Measurements from ENCODE around the gene CDK1. TPM values are rescaled to one million over a fixed set of nuclear protein-coding genes. Genes with fewer than 3 reads are reported as not detected.

The CDK1 gene
- total RNA-seq, 1 experiment from 2014 or later, result 98.9 TPM

- Mint-ChIP-seq H3K27ac (no peak overlapping the region), H3K27me3 (ENCODE audit: low read depth) (no peaks in the 10 kb centered on the region), H3K4me3 (no peak overlapping the region), H3K36me3 (no peaks in the 10 kb centered on the region), H3K9me3 (no peaks in the 10 kb centered on the region), H3K4me1 (0 out of 2 replicates have a peak, but pooled peaks cover 5% of the 10 kb centered on the region)
- TF ChIP-seq ELF4 (CRISPR knock-in tag; IDR thresholded peaks at IDR 0.05; ENCODE audit: low read depth) (no peak), ZNF532 (CRISPR knock-in tag; IDR thresholded peaks at IDR 0.05; ENCODE audit: borderline replicate concordance) (no peak), NFATC4 (CRISPR knock-in tag; IDR thresholded peaks at IDR 0.05) (no peak), ZNF396 (CRISPR knock-in tag; IDR thresholded peaks at IDR 0.05; ENCODE audit: borderline replicate concordance) (no peak), NFE2L1 (CRISPR knock-in tag; IDR thresholded peaks at IDR 0.05) (no peak), MAX (CRISPR knock-in tag; IDR thresholded peaks at IDR 0.05) (no peak), MXD4 (CRISPR knock-in tag; IDR thresholded peaks at IDR 0.05; ENCODE audit: borderline replicate concordance) (no peak)
- TF ChIP-seq, protein P1, sequence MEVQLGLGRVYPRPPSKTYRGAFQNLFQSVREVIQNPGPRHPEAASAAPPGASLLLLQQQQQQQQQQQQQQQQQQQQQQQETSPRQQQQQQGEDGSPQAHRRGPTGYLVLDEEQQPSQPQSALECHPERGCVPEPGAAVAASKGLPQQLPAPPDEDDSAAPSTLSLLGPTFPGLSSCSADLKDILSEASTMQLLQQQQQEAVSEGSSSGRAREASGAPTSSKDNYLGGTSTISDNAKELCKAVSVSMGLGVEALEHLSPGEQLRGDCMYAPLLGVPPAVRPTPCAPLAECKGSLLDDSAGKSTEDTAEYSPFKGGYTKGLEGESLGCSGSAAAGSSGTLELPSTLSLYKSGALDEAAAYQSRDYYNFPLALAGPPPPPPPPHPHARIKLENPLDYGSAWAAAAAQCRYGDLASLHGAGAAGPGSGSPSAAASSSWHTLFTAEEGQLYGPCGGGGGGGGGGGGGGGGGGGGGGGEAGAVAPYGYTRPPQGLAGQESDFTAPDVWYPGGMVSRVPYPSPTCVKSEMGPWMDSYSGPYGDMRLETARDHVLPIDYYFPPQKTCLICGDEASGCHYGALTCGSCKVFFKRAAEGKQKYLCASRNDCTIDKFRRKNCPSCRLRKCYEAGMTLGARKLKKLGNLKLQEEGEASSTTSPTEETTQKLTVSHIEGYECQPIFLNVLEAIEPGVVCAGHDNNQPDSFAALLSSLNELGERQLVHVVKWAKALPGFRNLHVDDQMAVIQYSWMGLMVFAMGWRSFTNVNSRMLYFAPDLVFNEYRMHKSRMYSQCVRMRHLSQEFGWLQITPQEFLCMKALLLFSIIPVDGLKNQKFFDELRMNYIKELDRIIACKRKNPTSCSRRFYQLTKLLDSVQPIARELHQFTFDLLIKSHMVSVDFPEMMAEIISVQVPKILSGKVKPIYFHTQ (CRISPR knock-in tag; IDR thresholded peaks at IDR 0.05), result no peak
- ChIA-PET POLR2A (no interaction called here), CTCF (interaction anchor here (0.8 kb wide), 1 partner anchor 9 kb away, joined by 3 read pairs; no protein-coding TSS in a partner anchor)
- no peak for ATAC-seq
- DNase-seq (ENCODE audit: low spot score), result no peak
These were observed 29.2 kb downstream of the CDK1 start for GRCh38 chr10:60807499-60807898.

GRCh38 chr10:60808036-60808435 lies 29.8 kb downstream of the CDK1 start:
- POLR2A ChIA-PET, result no interaction called here
- no peaks in the 10 kb centered on the region for H3K9me3 Mint-ChIP-seq
- TF ChIP-seq, protein P2, sequence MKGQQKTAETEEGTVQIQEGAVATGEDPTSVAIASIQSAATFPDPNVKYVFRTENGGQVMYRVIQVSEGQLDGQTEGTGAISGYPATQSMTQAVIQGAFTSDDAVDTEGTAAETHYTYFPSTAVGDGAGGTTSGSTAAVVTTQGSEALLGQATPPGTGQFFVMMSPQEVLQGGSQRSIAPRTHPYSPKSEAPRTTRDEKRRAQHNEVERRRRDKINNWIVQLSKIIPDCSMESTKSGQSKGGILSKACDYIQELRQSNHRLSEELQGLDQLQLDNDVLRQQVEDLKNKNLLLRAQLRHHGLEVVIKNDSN (CRISPR knock-in tag; IDR thresholded peaks at IDR 0.05), result no peak
- TF ChIP-seq, protein P3, sequence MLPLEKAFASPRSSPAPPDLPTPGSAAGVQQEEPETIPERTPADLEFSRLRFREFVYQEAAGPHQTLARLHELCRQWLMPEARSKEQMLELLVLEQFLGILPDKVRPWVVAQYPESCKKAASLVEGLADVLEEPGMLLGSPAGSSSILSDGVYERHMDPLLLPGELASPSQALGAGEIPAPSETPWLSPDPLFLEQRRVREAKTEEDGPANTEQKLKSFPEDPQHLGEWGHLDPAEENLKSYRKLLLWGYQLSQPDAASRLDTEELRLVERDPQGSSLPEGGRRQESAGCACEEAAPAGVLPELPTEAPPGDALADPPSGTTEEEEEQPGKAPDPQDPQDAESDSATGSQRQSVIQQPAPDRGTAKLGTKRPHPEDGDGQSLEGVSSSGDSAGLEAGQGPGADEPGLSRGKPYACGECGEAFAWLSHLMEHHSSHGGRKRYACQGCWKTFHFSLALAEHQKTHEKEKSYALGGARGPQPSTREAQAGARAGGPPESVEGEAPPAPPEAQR (CRISPR knock-in tag; IDR thresholded peaks at IDR 0.05), result no peak
- TF ChIP-seq NR1H2 (CRISPR knock-in tag; IDR thresholded peaks at IDR 0.05), result no peak
- no peak for TF ChIP-seq ZNF416 (CRISPR knock-in tag; IDR thresholded peaks at IDR 0.05)
- no peak for TF ChIP-seq ETV6 (CRISPR knock-in tag; IDR thresholded peaks at IDR 0.05)
- no peak for TF ChIP-seq JAZF1 (CRISPR knock-in tag; IDR thresholded peaks at IDR 0.05)
- no peak for TF ChIP-seq JUN (CRISPR knock-in tag; IDR thresholded peaks at IDR 0.05)
- no peak for TF ChIP-seq NR2C2 (CRISPR knock-in tag; IDR thresholded peaks at IDR 0.05)
- TF ChIP-seq FOXK1 (CRISPR knock-in tag; IDR thresholded peaks at IDR 0.05), result no peak
- TF ChIP-seq NFYB (CRISPR knock-in tag; conservative IDR thresholded peaks at IDR 0.05; ENCODE audit: low read depth), result no peak
- TF ChIP-seq STAT6 (CRISPR knock-in tag; conservative IDR thresholded peaks at IDR 0.05; ENCODE audit: low read depth), result no peak
- TF ChIP-seq, protein P4, sequence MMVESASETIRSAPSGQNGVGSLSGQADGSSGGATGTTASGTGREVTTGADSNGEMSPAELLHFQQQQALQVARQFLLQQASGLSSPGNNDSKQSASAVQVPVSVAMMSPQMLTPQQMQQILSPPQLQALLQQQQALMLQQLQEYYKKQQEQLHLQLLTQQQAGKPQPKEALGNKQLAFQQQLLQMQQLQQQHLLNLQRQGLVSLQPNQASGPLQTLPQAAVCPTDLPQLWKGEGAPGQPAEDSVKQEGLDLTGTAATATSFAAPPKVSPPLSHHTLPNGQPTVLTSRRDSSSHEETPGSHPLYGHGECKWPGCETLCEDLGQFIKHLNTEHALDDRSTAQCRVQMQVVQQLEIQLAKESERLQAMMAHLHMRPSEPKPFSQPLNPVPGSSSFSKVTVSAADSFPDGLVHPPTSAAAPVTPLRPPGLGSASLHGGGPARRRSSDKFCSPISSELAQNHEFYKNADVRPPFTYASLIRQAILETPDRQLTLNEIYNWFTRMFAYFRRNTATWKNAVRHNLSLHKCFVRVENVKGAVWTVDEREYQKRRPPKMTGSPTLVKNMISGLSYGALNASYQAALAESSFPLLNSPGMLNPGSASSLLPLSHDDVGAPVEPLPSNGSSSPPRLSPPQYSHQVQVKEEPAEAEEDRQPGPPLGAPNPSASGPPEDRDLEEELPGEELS (CRISPR knock-in tag; IDR thresholded peaks at IDR 0.05), result no peak
- TF ChIP-seq, protein P5, sequence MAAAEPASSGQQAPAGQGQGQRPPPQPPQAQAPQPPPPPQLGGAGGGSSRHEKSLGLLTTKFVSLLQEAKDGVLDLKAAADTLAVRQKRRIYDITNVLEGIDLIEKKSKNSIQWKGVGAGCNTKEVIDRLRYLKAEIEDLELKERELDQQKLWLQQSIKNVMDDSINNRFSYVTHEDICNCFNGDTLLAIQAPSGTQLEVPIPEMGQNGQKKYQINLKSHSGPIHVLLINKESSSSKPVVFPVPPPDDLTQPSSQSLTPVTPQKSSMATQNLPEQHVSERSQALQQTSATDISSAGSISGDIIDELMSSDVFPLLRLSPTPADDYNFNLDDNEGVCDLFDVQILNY (CRISPR knock-in tag; IDR thresholded peaks at IDR 0.05), result no peak

More at GRCh38 chr10:60808036-60808435, 29.8 kb downstream of the CDK1 start:
- ATAC-seq, result no peak
- no peaks in the 10 kb centered on the region for H3K36me3 Mint-ChIP-seq
- no peak for DNase-seq (ENCODE audit: low spot score)
- no peaks in the 10 kb centered on the region for H3K27me3 Mint-ChIP-seq (ENCODE audit: low read depth)
- H3K27ac Mint-ChIP-seq, result no peak overlapping the region
- H3K4me3 Mint-ChIP-seq, result no peak overlapping the region
- CTCF ChIA-PET, result no interaction called here
- H3K4me1 Mint-ChIP-seq, result 0 out of 2 replicates have a peak, but pooled peaks cover 4% of the 10 kb centered on the region

Data from WTC11 (cell line).